PC-3 (cell line): Measurements from ENCODE around the gene CELSR2.

Experiments
- CTCF ChIP-seq: fragments of 300-600 bp; sonication (generic); conservative IDR thresholded peaks from 2 replicates; pipeline ENCODE4 v1.5.1; 2017; ENCODE audit warnings: antibody characterized with exemption, low read depth, mild to moderate bottlenecking, low read length
- EZH2 ChIP-seq: fragments of 300-600 bp; sonication (generic); IDR thresholded peaks from one replicate; pipeline ENCODE4 v1.6.1; 2017; ENCODE audit warnings: antibody characterized with exemption, mild to moderate bottlenecking, low read length; ENCODE audit not compliant: unreplicated experiment

GRCh38 chr1:109199710-109200109 is 49.6 kb upstream of the CELSR2 start:
- TF ChIP-seq CTCF (no peak), EZH2 (no peak)
